T-helper 2 cell (primary cell): ENCODE results near the gene CETN1.
A peak's percentile ranks its signal among the peaks of the same experiment; 100 is the strongest.

ENCODE experiments used
- DNase-seq, 5 experiments: peaks; one replicate each; pipeline versions ENCODE4 v3.0.0 to v3.0.0-alpha.2; 2012 to 2022

The CETN1 gene

GRCh38 chr18:577643-578375 lies 2.4 kb upstream of the CETN1 start:
- no peak for DNase-seq

GRCh38 chr18:579238-579637 lies 942 bp upstream of the CETN1 start:
- no peak for DNase-seq

GRCh38 chr18:581096-581495 lies 916 bp downstream of the CETN1 start:
- DNase-seq, result no peak

- no peak for DNase-seq
These were observed 2.3 kb downstream of the CETN1 start for GRCh38 chr18:582465-582864.

- no peak for DNase-seq
These were observed 14.9 kb downstream of the CETN1 start for GRCh38 chr18:595068-595467.

- DNase-seq, result no peak
These were observed 15.4 kb downstream of the CETN1 start for GRCh38 chr18:595571-595970.

GRCh38 chr18:596288-596881 lies 16.2 kb downstream of the CETN1 start:
- DNase-seq, result peak in 1 of 5 experiments; percentile 70

- DNase-seq, result no peak
These were observed 18.0 kb downstream of the CETN1 start for GRCh38 chr18:598124-598589.

GRCh38 chr18:600107-600506 lies 19.9 kb downstream of the CETN1 start:
- no peak for DNase-seq

- DNase-seq, result no peak
These were observed 24.6 kb downstream of the CETN1 start for GRCh38 chr18:604771-605170.

GRCh38 chr18:607930-608329 lies 27.8 kb downstream of the CETN1 start:
- no peak for DNase-seq

- DNase-seq, result no peak
These were observed 30.2 kb downstream of the CETN1 start for GRCh38 chr18:610214-610928.

GRCh38 chr18:612156-612555 lies 32.0 kb downstream of the CETN1 start:
- DNase-seq, result no peak

GRCh38 chr18:614193-614592 lies 34.0 kb downstream of the CETN1 start:
- DNase-seq, result no peak

GRCh38 chr18:615092-615521 lies 34.9 kb downstream of the CETN1 start:
- no peak for DNase-seq

- no peak for DNase-seq
These were observed 35.6 kb downstream of the CETN1 start for GRCh38 chr18:615773-616172.

GRCh38 chr18:616380-616995 lies 36.3 kb downstream of the CETN1 start:
- DNase-seq, result peak in 1 of 5 experiments; percentile 24

GRCh38 chr18:617970-618504 lies 37.9 kb downstream of the CETN1 start:
- DNase-seq, result no peak

GRCh38 chr18:618618-619017 lies 38.4 kb downstream of the CETN1 start:
- DNase-seq, result no peak

- no peak for DNase-seq
These were observed 41.3 kb downstream of the CETN1 start for GRCh38 chr18:621291-622043.

GRCh38 chr18:622289-622688 lies 42.1 kb downstream of the CETN1 start:
- DNase-seq, result no peak
